GM12801 (cell line): ENCODE measurements around the gene RBFOX1.

Source experiments
- CTCF ChIP-seq: IDR thresholded peaks from one replicate; pipeline ENCODE4 v1.5.1; 2011; ENCODE audit warnings: control low read depth; ENCODE audit not compliant: insufficient read length; ENCODE audit errors: extremely low read depth

Gene RBFOX1

GRCh38 chr16:7317982-7318381 is 14.7 kb upstream of the RBFOX1 start:
- TF ChIP-seq CTCF, result no peak

DNA sequence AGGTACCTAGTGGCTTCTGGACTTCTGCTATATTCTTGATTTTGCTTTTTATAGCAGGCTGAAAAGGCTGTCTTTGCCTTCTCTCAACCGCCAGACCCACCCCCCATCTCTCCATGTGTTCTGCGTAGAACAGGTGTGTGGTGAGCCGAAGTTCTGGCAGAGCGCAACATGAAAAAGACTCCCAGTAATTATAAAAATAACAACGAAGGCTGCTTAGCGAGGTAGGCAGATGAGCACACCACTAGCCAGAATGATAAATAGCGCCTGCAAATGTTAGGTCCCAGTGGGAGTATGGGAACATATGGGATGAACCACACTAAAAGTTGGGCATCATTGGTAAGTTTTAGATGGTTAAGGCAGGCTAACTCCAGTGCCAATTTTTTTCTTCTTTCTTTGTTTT is 14.0 kb upstream of the RBFOX1 start:
- TF ChIP-seq CTCF, result no peak

DNA sequence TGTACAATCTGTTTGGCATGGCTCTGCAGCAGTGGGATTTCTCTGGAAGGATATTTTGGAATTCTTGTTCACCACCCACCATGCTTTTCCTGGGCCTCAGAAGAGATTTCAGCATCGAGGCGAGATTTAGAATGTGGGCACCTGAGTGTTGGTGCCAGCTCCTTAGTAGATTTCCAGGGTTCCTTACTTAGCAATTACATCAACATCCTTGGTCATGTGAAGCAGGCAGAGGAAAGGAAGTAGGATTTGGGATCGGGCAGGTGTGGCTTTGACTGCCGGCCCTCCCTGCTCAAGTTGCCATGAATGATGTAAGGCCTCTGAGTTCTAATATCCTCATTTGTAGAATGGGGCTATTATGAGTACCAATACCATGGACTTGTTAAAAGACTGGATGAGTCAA is 13.1 kb upstream of the RBFOX1 start:
- no peak for TF ChIP-seq CTCF

DNA sequence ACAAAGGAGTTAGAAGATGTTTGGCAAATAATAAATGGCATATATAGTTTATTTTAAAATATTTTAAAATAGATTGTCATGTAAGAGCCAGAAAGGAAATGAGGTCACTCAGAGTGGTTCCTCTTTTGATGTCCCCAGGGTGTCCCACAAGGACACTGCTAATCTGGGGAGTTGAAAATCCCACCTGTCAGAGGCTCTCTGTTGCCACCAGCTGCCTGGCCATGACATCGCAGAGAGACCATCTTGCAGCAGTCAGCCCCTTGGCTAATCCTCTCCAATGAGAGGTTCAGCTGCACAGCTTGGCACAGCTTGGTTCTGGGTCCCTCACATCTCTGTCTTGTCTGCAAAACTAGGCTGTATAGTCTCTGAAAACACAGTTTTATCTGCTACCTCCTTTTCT is 11.0 kb upstream of the RBFOX1 start:
- TF ChIP-seq CTCF, result no peak

GRCh38 chr16:7324321-7324720 is 8.3 kb upstream of the RBFOX1 start:
- TF ChIP-seq CTCF, result no peak

GRCh38 chr16:7325834-7326233 is 6.8 kb upstream of the RBFOX1 start:
- TF ChIP-seq CTCF, result no peak

- TF ChIP-seq CTCF, result no peak
These were observed 1.9 kb upstream of the RBFOX1 start for GRCh38 chr16:7330709-7331108.

DNA sequence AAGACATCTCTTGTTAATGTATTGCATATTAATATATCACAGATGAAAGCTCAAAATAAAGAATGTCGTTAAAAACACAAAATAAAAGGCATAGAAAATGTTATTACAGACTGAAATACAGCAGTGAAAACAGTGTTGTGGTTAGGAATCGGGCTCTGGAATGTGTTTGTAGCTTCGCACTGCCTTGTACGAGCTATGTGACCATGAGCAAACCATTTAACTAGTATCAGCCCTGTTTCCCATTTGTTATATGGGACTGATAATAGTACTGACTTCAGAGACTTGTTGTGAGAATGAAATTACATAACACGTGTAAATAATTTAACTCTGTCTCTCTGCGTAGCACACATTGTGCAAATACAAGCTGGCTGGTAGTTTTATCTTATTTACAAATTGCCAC is 648 bp upstream of the RBFOX1 start:
- no peak for TF ChIP-seq CTCF
